Pancreas (tissue), 10 donors: ENCODE data around the gene AGK. TPM values are rescaled to one million over a fixed set of nuclear protein-coding genes. Genes with fewer than 3 reads are reported as not detected.

Source experiments
- ATAC-seq, 4 donors: fragments of 200-7000 bp; cut with Tn5 transposase; one replicate each; pipeline versions ENCODE4 v1.8.0 to v1.9.1; 2020; ENCODE audit warnings: mild to moderate bottlenecking in 4 of 4, moderate library complexity in 4 of 4
- DNase-seq, 6 donors: peaks; one replicate each; pipeline ENCODE4 v3.0.0-alpha.2; 2020
- FAIRE-seq: peaks from 2 replicates; lab custom pipeline; 2012; peaks lifted over from hg19 to GRCh38; lab: Jason Lieb, UNC
- H3K27ac ChIP-seq, 4 donors: fragments of 200-600 bp; sonication (generic); 1 replicate in 3 of 4; 2 replicates in 1 of 4; pipeline versions ENCODE4 v1.5.0 to v1.8.0; 2020
- H3K27me3 ChIP-seq, 4 donors: fragments of 200-600 bp; one replicate each; pipeline ENCODE4 v1.8.0; 2021
- H3K36me3 ChIP-seq, 3 donors: fragments of 200-600 bp; sonication (generic) in 1 of 3; one replicate each; pipeline versions ENCODE4 v1.5.0 to v1.8.0; 2020 to 2021
- H3K4me1 ChIP-seq, 3 donors: fragments of 200-600 bp; one replicate each; pipeline ENCODE4 v1.8.0; 2021
- H3K4me3 ChIP-seq, 4 donors: fragments of 200-600 bp; sonication (generic) in 2 of 4; one replicate each; pipeline versions ENCODE4 v1.5.0 to v1.8.0; 2020 to 2021
- H3K9me3 ChIP-seq, 4 donors: fragments of 200-600 bp; one replicate each; pipeline ENCODE4 v1.8.0; 2021
- CTCF ChIP-seq, 4 donors: fragments of 200-600 bp; sonication (generic) in 3 of 4; IDR thresholded peaks; one replicate each; pipeline versions ENCODE4 v1.5.0 to v1.8.0; 2021; ENCODE audit warnings: antibody characterized with exemption in 4 of 4
- WGBS, 2 donors: extraction: QIAGEN DNeasy Blood & Tissue Kit; methylation state at CpG; one replicate each; pipeline ENCODE4 v1.1.7; 2013; 5-methylcytosine and 5-hydroxymethylcytosine counted together
- intact Hi-C, 3 donors: fragments of 100-400 bp; cut with DNase I; formaldehyde crosslinking; loops; one replicate each; pipeline versions ENCODE4 v1.11.1 to v1.14.2; 2022
- polyA plus RNA-seq, 2 donors: library from polyadenylated mRNA; stranded (reverse); fragments of 200-250 nt; gene quantifications; one replicate each; pipeline ENCODE4 v1.2.3, GENCODE V29; 2013
- total RNA-seq, 6 donors: library from RNA; stranded (reverse); fragmentation: NEBNext Ultra II Directional in 4 of 6; extraction: Animal tissue kit (Norgen Biotek cat#: 25700) in 4 of 6; gene quantifications; one replicate each; pipeline versions ENCODE4 v1.2.1 to v1.2.4, GENCODE V29; 2021 to 2023
- donor health status: healthy with polysubstance abuse.
- donor health status: DM: no; HTN: no; CAD: no; lungs with moderate emphysema.
- donor health status: DM: no; HTN: no; CAD: no.
- donor health status: control.
- donor health status: control.
- donor health status: Bipolar disorder and iron deficiency.
- donor health status: DM: yes; HTN: yes; CAD: no.
- donor health status: DM: no; HTN: no; CAD: no.
- donor health status: DM: no; HTN: no; CAD: no.
- donor health status: DM: yes; HTN: yes; CAD: no.

AGK gene
- total and polyA plus RNA-seq, 8 donors = 5.6 to 13.6 (median 10.0) TPM

- Histone ChIP-seq H3K27me3 (no peaks in the 10 kb centered on the region), H3K9me3 (no peaks in the 10 kb centered on the region), H3K36me3 (no peaks in the 10 kb centered on the region), H3K4me3 (no peak overlapping the region), H3K27ac (no peak overlapping the region), H3K4me1 (no peaks in the 10 kb centered on the region)
- 74 to 84% methylated on average over 2 of the region's 2 CpGs for WGBS, 2 donors
- intact Hi-C loops = no loop called here
- TF ChIP-seq CTCF (IDR thresholded peaks at IDR 0.05) = no peak
- FAIRE-seq (no peak), DNase-seq (no peak), ATAC-seq (no peak)
Observed at GRCh38 chr7:141512597-141512996, 38.6 kb upstream of the AGK start.

- intact Hi-C loops = no loop called here
- no peaks in the 10 kb centered on the region for H3K27me3 ChIP-seq
- ATAC-seq (no peak), FAIRE-seq (no peak), DNase-seq (no peak)
- H3K4me1 ChIP-seq = no peaks in the 10 kb centered on the region
- no peak for TF ChIP-seq CTCF (IDR thresholded peaks at IDR 0.05)
- H3K9me3 ChIP-seq = no peaks in the 10 kb centered on the region
- no peak overlapping the region for H3K4me3 ChIP-seq
- no peaks in the 10 kb centered on the region for H3K36me3 ChIP-seq
- H3K27ac ChIP-seq = no peak overlapping the region
- 96 to 100% methylated on average over 1 of the region's 1 CpG for WGBS, 2 donors
Observed at GRCh38 chr7:141513720-141514119, 37.5 kb upstream of the AGK start.

GRCh38 chr7:141515941-141516340 lies 35.3 kb upstream of the AGK start:
- FAIRE-seq (no peak), ATAC-seq (no peak)
- H3K27me3 ChIP-seq = no peaks in the 10 kb centered on the region

GRCh38 chr7:141519623-141520022 lies 31.6 kb upstream of the AGK start:
- FAIRE-seq = no peak
- Histone ChIP-seq H3K27me3 (no peaks in the 10 kb centered on the region), H3K4me1 (no peaks in the 10 kb centered on the region), H3K36me3 (no peaks in the 10 kb centered on the region), H3K9me3 (no peaks in the 10 kb centered on the region), H3K4me3 (no peak overlapping the region), H3K27ac (no peak overlapping the region)
- DNase-seq = no peak
- WGBS, 2 donors = 89 to 92% methylated on average over 4 of the region's 4 CpGs
- ATAC-seq = no peak
- no peak for TF ChIP-seq CTCF (IDR thresholded peaks at IDR 0.05)
- intact Hi-C loops = no loop called here

More at GRCh38 chr7:141515941-141516340, 35.3 kb upstream of the AGK start:
- TF ChIP-seq CTCF (IDR thresholded peaks at IDR 0.05) = no peak
- no peak overlapping the region for H3K4me3 ChIP-seq
- H3K4me1 ChIP-seq = no peaks in the 10 kb centered on the region
- H3K9me3 ChIP-seq = no peaks in the 10 kb centered on the region
- intact Hi-C loops = no loop called here
- no peak for DNase-seq
- whole genome bisulfite sequencing, 2 donors = 44 to 45% methylated on average over 4 of the region's 4 CpGs
- no peaks in the 10 kb centered on the region for H3K36me3 ChIP-seq
- no peak overlapping the region for H3K27ac ChIP-seq

- Histone ChIP-seq H3K9me3 (no peaks in the 10 kb centered on the region), H3K27me3 (no peaks in the 10 kb centered on the region), H3K36me3 (no peaks in the 10 kb centered on the region), H3K27ac (no peak overlapping the region), H3K4me1 (no peaks in the 10 kb centered on the region), H3K4me3 (no peak overlapping the region)
- intact Hi-C loops = no loop called here
- ATAC-seq (no peak), FAIRE-seq (no peak), DNase-seq (no peak)
- TF ChIP-seq CTCF (IDR thresholded peaks at IDR 0.05) = no peak
- WGBS, 2 donors = 82 to 84% methylated on average over 3 of the region's 3 CpGs
Observed at GRCh38 chr7:141522657-141523342, 28.4 kb upstream of the AGK start.
